Stimulated activated naive CD8-positive, alpha-beta T cell treated with anti-CD3 and anti-CD28 coated beads, Interleukin-15, amount 100 ng/mL, for 72 hours (primary cell): ENCODE data around the gene NUDT5.
A peak's percentile ranks its signal among the peaks of the same experiment; 100 is the strongest.

Source experiments
- ATAC-seq: fragments of 150-1000 bp; cut with Tn5 transposase; 2 replicates; pipeline ENCODE4 v1.10.0; 2021; ENCODE audit warnings: mild to moderate bottlenecking, moderate library complexity
- DNase-seq, 2 donors: peaks; one replicate each; pipeline ENCODE4 v3.0.0; 2021 to 2022
- H3K27ac Mint-ChIP-seq, 2 donors: one replicate each; pipeline ENCODE4 v1.8.0; 2022; ENCODE audit warnings: mild to moderate bottlenecking in 2 of 2, mixed read lengths in 2 of 2, moderate library complexity in 2 of 2
- H3K27me3 Mint-ChIP-seq: one replicate; pipeline ENCODE4 v1.8.0; 2022; ENCODE audit warnings: mixed read lengths
- H3K4me1 Mint-ChIP-seq: one replicate; pipeline ENCODE4 v1.8.0; 2022; ENCODE audit warnings: mild to moderate bottlenecking, mixed read lengths
- H3K4me3 Mint-ChIP-seq, 2 donors: one replicate each; pipeline ENCODE4 v1.8.0; 2022; ENCODE audit warnings: mild to moderate bottlenecking in 2 of 2, mixed read lengths in 2 of 2, moderate library complexity in 1 of 2
- H3K9me3 Mint-ChIP-seq, 2 donors: one replicate each; pipeline ENCODE4 v1.8.0; 2022; ENCODE audit warnings: mixed read lengths in 2 of 2

The NUDT5 gene

DNA sequence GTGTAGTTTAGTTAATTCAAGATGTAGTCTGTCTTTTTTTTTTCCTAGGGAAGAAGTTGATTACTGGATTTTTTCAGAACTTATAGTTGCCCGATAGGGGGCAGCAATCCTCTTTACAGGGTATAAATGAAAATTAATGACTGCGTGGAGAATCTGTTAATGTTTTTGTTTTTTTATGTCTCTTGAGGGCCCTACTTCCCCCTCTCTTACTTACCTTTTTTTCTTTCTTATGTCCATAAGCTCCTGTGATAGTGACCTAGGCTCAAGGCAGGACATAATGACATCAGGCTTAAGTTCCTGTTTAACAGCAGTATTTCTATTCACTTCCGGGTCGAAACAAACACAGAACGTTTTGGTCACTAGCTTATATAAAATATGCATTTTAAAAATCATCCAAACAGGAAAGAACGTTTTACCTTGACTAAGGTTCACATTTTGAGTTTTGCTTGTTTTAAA, 19.1 kb upstream of the NUDT5 start:
- ATAC-seq = no peak
- H3K4me1 Mint-ChIP-seq = peaks cover 12% of the 10 kb centered on the region
- H3K9me3 Mint-ChIP-seq = no peaks in the 10 kb centered on the region
- peak overlapping the region; percentile 32 to 62 for H3K4me3 Mint-ChIP-seq
- DNase-seq = peak in 1 of 2 donors; percentile 23
- H3K27me3 Mint-ChIP-seq = no peaks in the 10 kb centered on the region
- peak overlapping the region; percentile 93 to 94 for H3K27ac Mint-ChIP-seq

DNA sequence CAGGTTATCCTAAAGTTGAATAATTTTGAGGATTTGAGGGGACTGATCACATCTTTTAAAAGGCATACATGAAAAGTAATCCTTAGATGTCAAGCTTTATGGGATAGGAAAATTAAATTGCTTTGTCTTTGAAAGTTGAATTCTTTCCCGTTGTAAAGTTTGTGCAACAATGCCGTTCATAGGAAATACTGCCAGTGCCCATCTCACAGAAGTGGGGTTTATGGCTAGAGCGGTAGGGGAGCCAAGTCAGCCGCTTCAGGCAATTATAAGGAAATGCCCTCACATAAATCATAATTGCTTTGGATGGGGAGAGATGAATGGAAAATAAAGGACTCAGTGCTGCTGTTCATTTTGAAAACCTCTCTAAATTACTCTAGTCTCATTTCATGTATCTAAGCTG, 18.4 kb upstream of the NUDT5 start:
- Mint-ChIP-seq H3K4me3 (no peak overlapping the region), H3K4me1 (peaks cover 12% of the 10 kb centered on the region), H3K27me3 (no peaks in the 10 kb centered on the region), H3K9me3 (no peaks in the 10 kb centered on the region), H3K27ac (peak overlapping the region in 1 of 2 donors; percentile 93)
- ATAC-seq (no peak), DNase-seq (no peak)

DNA sequence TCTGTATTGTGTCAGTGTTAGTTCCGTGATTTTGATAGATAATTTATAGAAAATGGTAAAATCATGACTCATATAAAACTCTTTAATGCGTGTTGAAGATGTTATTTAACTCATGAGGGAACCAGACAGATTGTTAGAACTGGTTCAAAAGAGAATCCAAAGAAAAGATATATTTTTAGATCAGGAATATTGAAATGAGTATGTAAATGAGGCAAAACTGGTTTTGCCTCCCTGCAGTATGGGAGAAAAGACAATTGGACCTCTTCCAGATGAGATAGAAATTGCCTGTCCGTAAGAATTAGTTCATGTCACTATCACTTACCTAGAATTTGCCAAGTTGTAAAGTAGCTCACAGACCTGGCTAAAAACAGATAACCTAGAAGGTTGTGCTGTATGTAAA, 17.9 kb upstream of the NUDT5 start:
- H3K4me3 Mint-ChIP-seq = no peak overlapping the region
- DNase-seq (no peak), ATAC-seq (no peak)
- H3K9me3 Mint-ChIP-seq = no peaks in the 10 kb centered on the region
- H3K27ac Mint-ChIP-seq = no peak overlapping the region
- H3K27me3 Mint-ChIP-seq = no peaks in the 10 kb centered on the region
- peaks cover 12% of the 10 kb centered on the region for H3K4me1 Mint-ChIP-seq

DNA sequence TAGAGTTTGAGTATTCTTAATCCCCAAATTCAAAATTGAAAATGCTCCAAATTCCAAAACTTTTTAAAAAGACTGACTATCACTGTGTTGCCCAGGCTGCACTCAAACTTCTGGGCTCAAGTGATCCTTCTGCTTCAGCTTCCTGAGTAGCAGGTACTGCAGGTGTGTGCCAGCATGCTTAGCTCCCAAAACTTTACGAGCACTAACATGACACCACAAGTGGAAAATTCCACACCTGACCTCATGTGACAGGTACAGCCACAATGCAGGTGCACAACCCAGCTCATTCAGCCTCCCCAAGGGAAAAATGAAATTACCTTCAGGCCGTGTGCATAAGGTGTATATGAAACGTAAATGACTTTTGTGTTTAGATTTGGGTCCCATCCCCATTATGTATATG, 16.8 kb upstream of the NUDT5 start:
- Mint-ChIP-seq H3K27ac (no peak overlapping the region), H3K4me3 (no peak overlapping the region), H3K9me3 (no peaks in the 10 kb centered on the region), H3K27me3 (no peaks in the 10 kb centered on the region), H3K4me1 (peaks cover 19% of the 10 kb centered on the region)
- DNase-seq = no peak
- ATAC-seq = no peak

DNA sequence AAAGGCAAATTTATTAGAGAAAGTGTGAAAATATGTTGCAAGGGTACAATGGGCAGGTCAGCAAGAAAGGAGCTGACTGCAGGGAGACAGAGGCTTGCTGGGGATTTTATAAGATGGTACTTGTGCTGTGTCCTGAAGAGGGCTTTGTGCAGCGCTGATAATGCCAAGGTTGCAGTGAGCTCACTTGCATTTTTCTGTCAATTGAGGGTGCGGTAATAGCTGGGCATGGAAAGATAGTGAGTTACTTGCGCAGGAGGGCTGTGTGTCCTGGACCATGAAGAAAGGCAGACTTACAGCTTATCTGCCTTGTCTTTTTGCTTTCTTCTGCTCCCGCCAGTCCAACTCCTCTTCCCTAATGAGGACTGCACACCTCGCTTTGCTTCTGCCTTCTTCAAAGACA, 12.8 kb upstream of the NUDT5 start:
- H3K27ac Mint-ChIP-seq = peak overlapping the region in 1 of 2 donors; percentile 8
- no peak for DNase-seq
- no peak overlapping the region for H3K4me3 Mint-ChIP-seq
- no peaks in the 10 kb centered on the region for H3K27me3 Mint-ChIP-seq
- no peak for ATAC-seq
- H3K9me3 Mint-ChIP-seq = no peaks in the 10 kb centered on the region
- peaks cover 12% of the 10 kb centered on the region for H3K4me1 Mint-ChIP-seq

DNA sequence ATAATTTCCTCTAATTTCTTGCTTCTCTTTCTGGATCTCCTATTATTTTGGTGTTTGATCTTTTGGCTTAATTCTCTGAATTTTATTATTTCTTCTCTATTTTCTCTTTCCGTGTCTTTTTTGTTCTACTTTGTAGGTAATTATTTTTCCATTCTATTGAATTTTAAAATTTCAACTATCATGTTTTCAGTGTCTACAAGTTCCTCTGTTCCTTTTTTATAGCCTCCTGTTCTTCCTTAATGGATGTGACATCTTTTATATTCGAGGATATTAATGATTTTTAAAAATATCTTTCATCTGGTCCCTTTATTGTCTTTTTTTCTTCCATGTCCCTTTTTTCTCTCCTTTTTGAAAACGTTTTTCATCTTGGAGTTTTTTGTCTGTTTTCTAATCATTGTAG, 11.4 kb upstream of the NUDT5 start:
- ATAC-seq (no peak), DNase-seq (no peak)
- Mint-ChIP-seq H3K4me3 (no peak overlapping the region), H3K27ac (no peak overlapping the region), H3K9me3 (no peaks in the 10 kb centered on the region), H3K27me3 (no peaks in the 10 kb centered on the region), H3K4me1 (peaks cover 19% of the 10 kb centered on the region)

DNA sequence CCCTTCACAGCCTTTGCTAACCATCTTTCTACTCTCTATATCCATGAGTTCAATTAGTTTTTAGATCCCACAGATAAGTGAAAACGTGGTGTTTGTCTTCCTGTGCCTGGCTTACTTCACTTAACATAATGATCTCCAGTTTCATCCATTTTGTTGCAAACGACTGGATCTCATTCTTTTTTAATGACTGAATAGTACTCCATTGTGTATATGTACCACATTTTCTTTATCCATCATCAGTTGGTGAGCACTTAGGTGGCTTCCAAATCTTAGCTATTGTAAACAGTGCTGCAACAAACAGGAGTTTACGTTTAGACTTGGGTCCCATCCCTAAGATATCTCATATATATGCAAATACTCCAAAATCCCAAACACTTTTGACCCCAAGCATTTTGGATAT, 9.4 kb upstream of the NUDT5 start:
- Mint-ChIP-seq H3K27ac (no peak overlapping the region), H3K4me1 (peaks cover 35% of the 10 kb centered on the region), H3K4me3 (no peak overlapping the region)

DNA sequence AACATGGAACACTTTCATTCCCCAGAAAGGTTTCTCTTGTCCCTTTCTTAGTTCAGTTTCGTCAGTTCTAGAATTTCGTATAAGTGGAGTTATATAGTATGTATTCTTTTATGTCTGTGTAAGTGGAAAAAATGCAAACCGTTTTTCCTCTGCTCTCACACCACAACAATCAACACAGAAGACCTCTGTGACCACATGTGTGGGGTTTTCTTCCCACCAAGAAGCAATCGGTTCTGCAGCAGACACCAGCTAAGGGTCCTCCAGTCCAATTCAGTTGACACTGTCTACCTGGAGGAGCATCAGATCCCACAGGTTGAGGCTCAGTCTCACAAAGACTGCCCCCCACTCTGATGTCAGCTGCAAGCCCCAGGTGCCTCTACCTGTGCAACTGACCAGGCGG, 6.5 kb upstream of the NUDT5 start:
- Mint-ChIP-seq H3K9me3 (no peaks in the 10 kb centered on the region), H3K27ac (no peak overlapping the region), H3K27me3 (no peaks in the 10 kb centered on the region), H3K4me1 (peaks cover 43% of the 10 kb centered on the region), H3K4me3 (no peak overlapping the region)
- no peak for ATAC-seq
- DNase-seq = no peak

More for the DNA sequence above, 9.4 kb upstream of the NUDT5 start:
- ATAC-seq (no peak), DNase-seq (no peak)
- Mint-ChIP-seq H3K27me3 (no peaks in the 10 kb centered on the region), H3K9me3 (no peaks in the 10 kb centered on the region)

DNA sequence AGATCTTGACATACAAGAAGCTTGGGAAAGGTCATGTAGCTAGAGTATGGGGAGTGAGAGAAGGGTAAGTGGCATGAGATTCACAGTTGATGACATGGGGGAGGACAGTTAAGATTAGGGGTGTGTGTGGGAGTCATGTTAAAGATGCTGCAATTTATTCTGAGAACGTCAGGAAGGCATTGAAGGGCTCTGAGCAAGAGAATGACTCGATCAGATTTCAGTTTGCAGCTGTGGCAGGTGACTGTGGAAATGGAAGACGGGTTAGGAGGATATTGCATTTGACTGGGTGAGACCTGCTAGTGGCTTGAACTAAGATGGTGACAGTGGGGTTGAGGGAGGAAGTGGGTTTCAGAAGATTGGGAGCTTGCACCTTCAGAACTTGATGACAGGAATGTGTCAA, 5.9 kb upstream of the NUDT5 start:
- peak in 1 of 2 donors; percentile 36 for DNase-seq
- Mint-ChIP-seq H3K4me1 (peaks cover 47% of the 10 kb centered on the region), H3K27me3 (no peaks in the 10 kb centered on the region), H3K4me3 (peak overlapping the region; percentile 10 to 56), H3K27ac (peak overlapping the region; percentile 43 to 93), H3K9me3 (no peaks in the 10 kb centered on the region)
- peak; percentile 94 for ATAC-seq

DNA sequence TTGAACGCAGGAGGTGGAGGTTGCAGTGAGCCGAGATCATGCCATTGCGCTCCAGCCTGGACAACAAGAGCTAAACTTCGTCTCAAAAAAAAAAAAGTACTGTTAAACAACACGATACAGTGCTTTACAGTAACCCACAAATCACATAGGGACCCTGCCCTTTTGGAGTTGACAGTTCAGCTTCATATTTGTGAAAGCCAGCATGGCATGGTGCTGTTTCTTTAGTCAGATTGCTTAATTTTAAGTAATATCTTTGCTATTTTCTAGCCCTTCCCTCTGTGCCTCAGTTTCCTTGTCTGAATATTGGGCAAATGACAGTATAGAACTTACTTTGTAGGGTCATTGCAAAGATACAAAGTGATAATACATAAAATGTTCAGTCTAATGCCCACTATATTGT, 5.2 kb upstream of the NUDT5 start:
- Mint-ChIP-seq H3K4me3 (peak overlapping the region in 1 of 2 donors; percentile 56), H3K9me3 (no peaks in the 10 kb centered on the region), H3K4me1 (peaks cover 51% of the 10 kb centered on the region)

DNA sequence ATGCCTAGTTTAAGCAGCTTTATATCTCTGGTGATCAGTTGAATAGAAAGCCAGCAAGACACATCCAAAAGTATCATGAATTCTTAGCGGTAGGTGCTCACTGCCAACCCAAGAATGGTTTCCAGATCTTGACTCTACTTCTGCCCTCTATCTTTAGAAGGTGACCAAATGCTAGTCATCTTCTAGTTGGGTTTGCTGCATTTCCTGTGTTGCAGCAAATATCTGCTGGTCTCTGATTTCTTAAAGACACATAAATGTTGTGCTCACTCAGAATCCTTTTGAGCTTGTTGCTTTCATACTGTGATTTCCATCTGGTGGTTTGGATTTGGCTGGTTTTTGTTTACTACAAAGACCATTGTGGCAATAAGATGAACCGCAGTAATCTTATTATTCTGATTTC, 2.5 kb upstream of the NUDT5 start:
- Mint-ChIP-seq H3K9me3 (no peaks in the 10 kb centered on the region), H3K4me1 (peaks cover 57% of the 10 kb centered on the region), H3K27me3 (no peaks in the 10 kb centered on the region), H3K27ac (no peak overlapping the region), H3K4me3 (peak overlapping the region in 1 of 2 donors; percentile 30)
- ATAC-seq (no peak), DNase-seq (no peak)

More for the DNA sequence above, 5.2 kb upstream of the NUDT5 start:
- ATAC-seq (no peak), DNase-seq (no peak)
- peak overlapping the region; percentile 43 to 93 for H3K27ac Mint-ChIP-seq
- no peaks in the 10 kb centered on the region for H3K27me3 Mint-ChIP-seq

DNA sequence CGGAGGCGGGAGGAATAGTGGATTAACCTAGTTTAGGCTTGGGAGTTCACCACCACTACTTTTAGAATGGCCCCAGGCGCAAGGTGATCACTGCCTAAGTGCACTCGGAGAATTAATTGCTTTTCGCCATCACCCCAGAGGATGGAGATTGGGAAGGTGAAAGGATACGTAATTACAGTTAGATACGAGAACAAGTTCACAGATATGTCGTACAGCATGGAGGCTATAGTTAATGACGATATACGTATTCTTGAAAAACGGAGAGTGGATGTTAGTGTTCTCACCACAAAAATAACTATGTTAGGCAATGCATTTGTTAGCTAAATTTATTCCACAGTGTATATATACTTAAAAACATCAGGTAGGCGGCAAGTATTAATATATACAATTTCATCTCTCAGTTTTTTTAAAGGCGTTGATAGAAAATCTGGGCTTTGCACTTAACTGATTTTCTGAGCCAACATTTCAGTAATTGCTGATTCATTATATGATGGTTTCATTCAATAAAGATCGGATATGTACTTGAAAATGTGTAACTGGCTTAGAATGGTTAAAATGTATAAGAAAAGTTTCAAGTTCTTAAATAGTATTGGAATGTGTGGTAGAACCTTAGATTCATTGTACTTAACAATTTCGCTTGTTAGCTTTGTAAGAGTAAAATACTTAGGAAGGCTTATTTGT, 980 bp upstream of the NUDT5 start:
- H3K27ac Mint-ChIP-seq = peak overlapping the region; percentile 98 to 99
- ATAC-seq (no peak), DNase-seq (no peak)
- H3K4me3 Mint-ChIP-seq = peak overlapping the region; percentile 94 to 97
- H3K27me3 Mint-ChIP-seq = no peaks in the 10 kb centered on the region
- H3K4me1 Mint-ChIP-seq = peaks cover 57% of the 10 kb centered on the region
- H3K9me3 Mint-ChIP-seq = no peaks in the 10 kb centered on the region

DNA sequence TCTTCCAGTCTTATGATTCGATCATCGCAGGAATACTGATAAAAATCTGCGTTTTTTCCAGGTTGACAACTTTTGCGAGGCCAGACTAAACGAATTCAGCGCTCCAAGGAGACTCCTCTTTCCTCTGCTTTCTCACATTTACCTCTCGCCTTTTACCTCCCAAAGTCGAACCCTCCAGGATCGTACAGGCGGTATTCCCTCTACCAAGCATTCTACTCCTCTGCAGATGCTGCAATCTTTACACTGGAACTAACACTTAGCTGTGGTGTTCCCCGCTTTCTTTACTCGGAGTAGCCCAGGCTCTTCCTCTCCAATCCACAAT, 449 bp downstream of the NUDT5 start:
- H3K4me1 Mint-ChIP-seq = peaks cover 60% of the 10 kb centered on the region
- DNase-seq (no peak), ATAC-seq (peak; percentile 2)
- H3K27ac Mint-ChIP-seq = peak overlapping the region; percentile 98 to 99
- H3K9me3 Mint-ChIP-seq = no peaks in the 10 kb centered on the region
- H3K4me3 Mint-ChIP-seq = peak overlapping the region; percentile 94 to 97
- H3K27me3 Mint-ChIP-seq = no peaks in the 10 kb centered on the region

DNA sequence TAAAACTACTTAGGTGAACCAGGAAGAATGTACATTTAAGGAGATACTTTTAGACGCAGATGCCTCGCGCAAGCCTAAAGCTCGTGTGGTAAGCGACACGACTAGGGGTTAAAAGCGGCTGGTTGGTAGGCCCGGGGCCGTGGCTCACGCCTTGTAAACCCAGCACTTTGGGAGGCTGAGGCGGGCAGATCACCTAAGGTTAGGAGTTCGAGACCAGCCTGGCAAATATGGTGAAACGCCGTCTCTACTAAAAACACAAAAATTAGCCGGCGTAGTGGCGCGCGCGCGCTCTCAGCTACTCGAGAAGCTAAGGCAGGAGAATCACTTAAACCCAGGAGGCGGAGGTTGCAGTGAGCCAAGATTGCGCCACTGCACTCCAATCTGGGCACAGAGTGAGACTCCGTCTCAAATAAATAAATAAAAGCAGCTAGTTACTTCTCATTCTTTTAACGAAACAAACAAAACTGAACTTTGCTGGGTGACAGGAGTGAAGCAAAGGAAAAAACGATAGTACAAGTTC, 879 bp downstream of the NUDT5 start:
- DNase-seq (peak; percentile 26 to 44), ATAC-seq (no peak)
- H3K4me3 Mint-ChIP-seq = peak overlapping the region; percentile 94 to 97
- no peaks in the 10 kb centered on the region for H3K9me3 Mint-ChIP-seq
- H3K27me3 Mint-ChIP-seq = no peaks in the 10 kb centered on the region
- H3K4me1 Mint-ChIP-seq = peaks cover 64% of the 10 kb centered on the region
- H3K27ac Mint-ChIP-seq = peak overlapping the region; percentile 98 to 99

DNA sequence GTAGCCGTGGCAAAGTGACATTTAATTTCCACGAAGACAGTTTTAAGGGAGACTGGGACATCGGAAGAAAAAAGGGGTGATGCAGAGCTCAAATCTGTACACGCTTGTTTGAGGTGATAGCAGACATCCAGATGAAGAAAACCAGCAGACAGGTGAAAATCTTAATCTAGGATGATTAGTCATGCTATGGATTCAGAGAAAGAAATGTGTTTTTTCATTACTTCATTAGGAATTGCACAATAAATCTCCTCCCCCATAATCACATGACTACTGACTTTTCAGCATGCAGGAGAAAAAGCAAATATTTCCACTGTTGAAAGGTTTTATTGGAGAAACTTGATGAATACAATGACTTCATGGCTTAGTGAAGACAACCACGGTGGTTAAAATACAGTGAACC, 2.5 kb downstream of the NUDT5 start:
- H3K4me3 Mint-ChIP-seq = no peak overlapping the region
- DNase-seq (no peak), ATAC-seq (no peak)
- H3K4me1 Mint-ChIP-seq = peaks cover 56% of the 10 kb centered on the region
- H3K27ac Mint-ChIP-seq = no peak overlapping the region
- no peaks in the 10 kb centered on the region for H3K27me3 Mint-ChIP-seq
- H3K9me3 Mint-ChIP-seq = no peaks in the 10 kb centered on the region

DNA sequence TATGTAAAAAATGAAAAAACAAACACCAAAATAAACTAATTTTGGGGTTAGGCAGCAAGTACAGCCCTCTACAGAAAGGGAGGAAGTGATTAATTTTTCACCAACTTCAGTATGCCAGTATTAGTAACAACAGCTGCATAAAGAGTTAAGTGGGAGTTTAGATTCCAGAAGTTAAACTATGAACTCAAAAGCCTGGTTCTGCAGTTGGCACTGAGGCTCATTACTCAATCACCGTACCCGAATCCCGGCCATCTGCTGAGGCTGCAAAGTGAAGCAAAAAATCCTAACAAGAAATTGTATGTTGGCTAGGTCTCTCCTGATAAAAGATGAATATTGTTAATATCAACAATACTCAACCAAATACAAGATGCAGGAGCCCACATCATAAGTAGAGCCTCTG, 4.0 kb downstream of the NUDT5 start:
- no peaks in the 10 kb centered on the region for H3K27me3 Mint-ChIP-seq
- H3K4me1 Mint-ChIP-seq = peaks cover 65% of the 10 kb centered on the region
- H3K4me3 Mint-ChIP-seq = no peak overlapping the region
- DNase-seq = no peak
- ATAC-seq = no peak
- H3K9me3 Mint-ChIP-seq = no peaks in the 10 kb centered on the region
- H3K27ac Mint-ChIP-seq = no peak overlapping the region

DNA sequence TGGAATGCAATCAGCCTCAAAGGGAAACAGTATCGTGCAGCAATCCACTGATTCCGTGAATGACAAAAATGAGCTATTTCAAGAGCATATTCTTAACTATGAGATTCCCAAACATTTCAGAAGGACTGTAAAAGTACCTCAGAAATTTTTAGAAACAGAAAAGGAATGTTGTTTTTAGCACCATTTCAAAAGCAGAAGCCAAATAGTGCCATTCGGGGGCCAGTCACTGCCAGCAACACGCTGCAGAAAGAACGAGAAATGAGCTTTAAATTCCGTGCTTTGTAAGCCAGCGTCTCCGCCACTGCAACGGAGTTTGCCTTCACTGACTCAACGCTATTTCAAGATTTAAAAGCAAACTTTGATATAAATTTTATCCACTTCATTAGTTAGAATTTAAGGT, 6.3 kb downstream of the NUDT5 start:
- H3K4me1 Mint-ChIP-seq = peaks cover 67% of the 10 kb centered on the region
- no peak overlapping the region for H3K27ac Mint-ChIP-seq
- H3K27me3 Mint-ChIP-seq = no peaks in the 10 kb centered on the region
- no peak overlapping the region for H3K4me3 Mint-ChIP-seq
- DNase-seq = no peak
- H3K9me3 Mint-ChIP-seq = no peaks in the 10 kb centered on the region
- no peak for ATAC-seq
